GM18870 (cell line): Measurements from ENCODE around the gene MED13L.
A peak's percentile ranks its signal among the peaks of the same experiment; 100 is the strongest.
"Not testable (repeated sequence)": the region's sequence is repeated elsewhere in the genome, so short reads cannot be mapped to it uniquely, and the experiment has no call there.

Experiments used
- ATAC-seq: cut with Tn5 transposase; IDR thresholded peaks from one replicate; pipeline ENCODE4 v1.9.1; 2021; ENCODE audit warnings: moderate library complexity; ENCODE audit not compliant: unreplicated experiment

MED13L gene

DNA sequence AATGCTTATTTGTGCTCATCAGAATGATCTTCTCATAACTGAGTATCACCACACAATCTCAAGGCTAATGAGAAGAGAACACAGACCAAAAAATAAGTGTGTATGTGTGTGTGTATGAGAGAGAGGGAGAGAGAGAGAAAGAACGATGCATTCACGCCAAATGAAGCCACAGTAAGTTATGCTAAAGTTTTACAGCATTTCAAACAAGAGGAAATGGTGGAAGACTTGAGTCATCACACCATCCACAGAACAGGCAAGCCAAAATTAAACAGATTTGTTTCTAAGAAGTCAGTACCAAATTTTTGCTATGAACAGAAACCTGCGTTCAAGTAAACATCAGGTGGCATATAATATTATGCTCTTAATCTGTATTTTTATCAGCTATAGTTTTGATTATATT, 141.2 kb downstream of the MED13L start:
- ATAC-seq, result no peak

DNA sequence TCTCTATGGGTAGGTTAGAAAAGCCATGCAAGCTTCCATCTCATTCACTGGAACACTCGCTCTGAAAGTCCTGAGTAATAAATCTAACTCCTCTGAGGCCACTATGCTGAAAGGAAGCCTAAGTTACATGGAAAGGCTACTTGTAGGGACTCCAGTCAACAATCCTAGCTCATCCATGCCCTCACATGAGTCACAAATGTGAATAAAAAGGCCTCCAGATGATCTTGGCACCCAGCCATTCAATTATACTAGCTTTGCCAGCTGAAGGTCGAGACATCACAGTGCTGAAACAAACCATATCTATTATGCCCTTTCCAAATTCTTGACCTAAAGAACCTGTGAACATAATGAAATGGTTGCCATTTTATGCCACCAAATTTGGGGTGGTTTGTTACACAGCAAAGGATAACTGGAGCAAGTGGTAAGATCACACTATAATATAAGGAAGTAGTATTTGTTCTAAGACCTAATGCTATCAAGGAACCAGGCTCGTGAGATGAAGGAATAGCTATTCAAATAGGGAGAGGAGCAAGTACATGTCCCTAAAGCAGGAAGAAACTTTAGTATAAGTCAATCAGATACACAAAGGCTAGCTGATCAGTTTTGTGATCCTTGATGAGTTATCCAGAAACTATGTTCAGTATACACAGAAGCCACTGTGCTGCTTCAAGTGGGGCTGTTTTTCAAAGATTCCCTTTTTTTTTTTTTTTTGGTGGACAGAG, 142.1 kb downstream of the MED13L start:
- no peak for ATAC-seq

DNA sequence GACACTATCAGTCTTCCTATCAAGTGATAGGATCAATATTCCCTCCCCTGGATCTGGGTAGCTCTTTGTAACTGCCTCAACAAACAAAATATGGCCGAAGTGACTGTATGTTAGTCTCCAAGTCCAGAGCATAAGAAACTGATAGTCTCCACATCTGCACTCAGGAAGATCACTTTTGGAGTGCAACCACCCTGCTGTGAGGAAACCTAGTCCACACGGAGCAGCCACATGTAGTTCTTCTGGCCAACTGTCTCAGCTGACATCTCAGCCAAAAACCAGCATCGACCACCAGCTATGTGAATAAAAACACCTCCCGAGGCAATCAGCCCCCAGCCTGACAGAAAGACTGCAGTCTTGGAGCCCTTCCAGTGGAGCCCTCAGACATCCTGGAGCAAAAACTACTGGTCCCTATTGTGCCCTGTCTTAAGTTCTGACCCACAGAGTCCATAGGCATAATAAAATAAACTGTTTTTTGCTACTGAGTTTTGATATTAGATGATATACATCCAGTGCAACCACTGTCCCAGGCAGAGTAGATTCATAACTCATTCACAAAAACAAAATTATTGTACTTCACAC, 143.8 kb downstream of the MED13L start:
- no peak for ATAC-seq

DNA sequence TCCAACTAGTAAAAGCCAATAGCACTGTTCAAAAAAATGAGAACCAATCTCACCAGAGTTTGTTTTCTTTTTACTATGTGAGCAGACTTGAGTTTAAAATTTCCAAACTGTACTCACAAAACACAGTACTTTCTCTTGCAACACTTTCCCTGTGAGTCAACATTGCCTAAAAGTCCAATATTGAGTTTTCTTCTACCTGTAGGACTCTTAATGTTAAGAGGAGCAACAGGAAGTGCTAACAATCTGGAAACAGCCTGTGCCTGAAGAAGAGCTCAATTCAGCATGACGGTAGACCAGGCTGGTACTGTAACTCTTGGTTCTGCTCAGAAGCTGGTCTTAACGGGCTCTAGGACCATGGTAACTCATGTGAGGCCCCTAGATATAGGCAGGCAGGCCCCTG, 144.3 kb downstream of the MED13L start:
- ATAC-seq, result no peak

DNA sequence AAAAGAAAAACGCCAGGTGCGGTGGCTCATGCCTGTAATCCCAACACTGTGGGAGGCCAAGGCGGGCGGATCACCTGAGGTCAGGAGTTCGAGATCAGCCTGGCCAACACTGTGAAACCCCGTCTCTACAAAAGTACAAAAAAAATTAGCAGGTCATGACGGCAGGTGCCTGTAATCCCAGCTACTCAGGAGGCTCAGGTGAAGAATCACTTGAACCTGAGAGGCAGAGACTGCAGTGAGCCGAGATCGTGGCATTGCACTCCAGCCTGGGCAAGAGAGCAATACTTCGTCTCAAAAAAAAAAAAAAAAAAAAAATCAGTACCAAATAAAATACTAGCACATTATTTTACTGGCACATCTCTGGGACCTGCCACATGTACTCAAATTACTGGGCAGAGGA, 145.5 kb downstream of the MED13L start:
- ATAC-seq, result not testable (repeated sequence)

DNA sequence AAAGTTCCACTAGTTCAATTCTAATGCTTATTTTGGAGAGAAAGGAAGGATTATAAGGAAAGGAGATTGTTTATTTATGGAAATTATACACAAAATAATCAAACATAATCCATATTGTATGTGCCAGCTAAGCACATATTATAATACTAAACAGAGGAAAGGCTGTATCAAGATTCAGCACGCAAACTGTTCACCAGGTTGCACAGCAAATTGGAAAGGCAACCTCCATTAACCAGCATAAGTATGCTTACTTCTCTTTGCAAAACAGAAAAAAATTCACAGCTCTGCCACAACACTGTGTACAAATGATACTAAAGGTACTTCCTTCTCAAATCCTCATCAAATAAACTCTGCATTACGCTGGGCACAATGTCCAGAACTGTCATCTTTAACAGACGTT, 146.3 kb downstream of the MED13L start:
- ATAC-seq, result no peak

DNA sequence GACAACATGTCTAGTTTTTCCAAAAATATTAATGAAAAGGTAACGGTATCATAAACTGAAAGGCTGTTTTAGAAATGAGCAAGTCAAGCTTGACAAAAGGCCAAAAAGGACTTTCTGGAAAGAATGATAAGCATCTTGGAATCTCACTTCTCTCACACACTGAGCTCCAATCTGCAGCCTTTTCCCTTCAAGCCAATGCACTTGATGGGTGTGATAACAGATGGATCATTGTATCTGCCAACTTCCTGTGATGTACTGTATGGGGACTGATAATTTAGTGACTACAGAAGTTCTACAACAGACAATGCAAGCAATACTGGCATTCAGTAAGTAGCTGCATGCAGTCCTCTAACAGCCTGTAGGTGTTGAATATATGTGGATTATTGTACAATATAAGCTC, 147.1 kb downstream of the MED13L start:
- no peak for ATAC-seq

DNA sequence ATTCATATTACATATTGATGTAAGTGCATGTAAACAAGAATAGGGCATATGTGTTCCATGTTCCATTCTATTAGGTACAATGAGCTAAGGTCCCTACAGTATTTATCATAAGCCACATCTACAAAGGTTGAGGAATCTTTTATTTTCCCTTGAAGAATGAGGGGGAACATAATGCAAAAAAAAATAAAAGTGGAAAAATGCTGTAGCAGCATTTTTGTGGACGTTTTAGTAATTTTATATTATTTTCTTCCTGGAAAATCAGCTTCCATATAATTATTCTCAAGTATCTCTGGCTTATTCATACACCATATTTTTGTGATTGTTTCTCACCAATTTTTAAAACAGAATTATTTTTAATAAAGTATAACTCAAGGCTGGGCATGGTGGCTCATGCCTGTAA, 148.7 kb downstream of the MED13L start:
- ATAC-seq, result no peak

DNA sequence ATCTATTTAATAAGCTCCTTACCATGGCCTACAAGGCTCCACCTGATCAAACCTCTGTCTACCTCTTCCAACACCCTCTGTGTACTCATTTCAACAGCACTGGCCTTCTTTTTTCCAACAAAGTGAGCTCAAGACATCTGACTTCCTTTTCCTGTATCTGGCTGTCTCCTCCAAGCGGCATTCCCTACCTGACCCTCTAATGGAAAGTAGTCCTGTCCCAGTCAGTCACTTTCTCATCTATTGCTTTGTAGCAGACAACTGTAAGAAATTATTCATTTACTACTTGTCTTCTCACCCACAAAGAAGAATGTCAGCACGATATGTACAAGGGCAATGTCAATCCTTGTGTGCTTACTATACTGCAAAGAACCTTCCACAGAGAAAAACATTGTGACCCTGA, 149.6 kb downstream of the MED13L start:
- no peak for ATAC-seq

DNA sequence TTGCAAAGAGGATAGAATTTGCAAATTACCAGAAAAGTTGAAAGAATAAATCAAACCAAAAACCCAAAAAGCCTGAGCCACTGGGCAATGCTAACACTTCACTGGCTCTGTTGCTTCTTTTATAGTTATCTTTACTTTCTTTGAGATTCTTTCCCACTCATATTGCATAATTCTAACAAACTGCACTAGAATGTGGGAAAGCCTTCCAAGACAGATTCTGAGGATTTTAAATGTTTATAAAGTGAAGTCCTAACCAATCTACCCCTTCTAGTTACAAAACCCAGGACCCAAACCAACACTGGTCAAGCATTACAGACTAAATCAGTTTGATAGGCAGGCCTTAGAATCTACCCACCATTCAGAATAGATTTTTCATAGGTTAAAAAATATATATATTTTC, 150.9 kb downstream of the MED13L start:
- ATAC-seq, result no peak

DNA sequence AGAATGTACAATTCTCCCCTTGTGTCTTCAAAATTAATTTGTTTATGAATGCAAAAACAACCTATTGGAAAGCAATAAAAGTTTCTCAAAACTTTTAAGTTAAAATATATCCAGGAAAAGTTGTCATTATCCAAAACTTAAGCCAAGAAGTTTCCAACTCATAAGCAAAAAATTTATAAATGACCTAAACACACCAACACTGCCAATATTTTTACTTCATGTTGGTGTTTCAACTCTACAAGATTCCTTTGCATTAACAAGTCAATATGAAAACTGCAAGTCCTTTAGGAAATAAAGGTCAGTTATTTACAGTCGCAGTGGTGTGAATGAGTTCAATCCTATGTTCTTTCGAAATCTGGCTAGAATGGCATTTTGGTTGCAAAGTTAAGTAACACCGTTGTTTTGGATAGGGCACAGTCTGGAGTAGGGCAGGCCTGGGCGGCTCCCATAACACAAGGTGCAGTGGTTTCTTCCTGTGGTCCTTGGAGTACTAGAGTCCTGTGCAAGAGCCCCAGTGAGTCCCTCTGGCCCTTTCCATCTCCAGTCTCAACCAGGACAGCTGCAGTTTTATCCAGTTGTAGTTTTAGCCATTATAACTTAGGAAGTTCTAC, 151.4 kb downstream of the MED13L start:
- ATAC-seq, result no peak

DNA sequence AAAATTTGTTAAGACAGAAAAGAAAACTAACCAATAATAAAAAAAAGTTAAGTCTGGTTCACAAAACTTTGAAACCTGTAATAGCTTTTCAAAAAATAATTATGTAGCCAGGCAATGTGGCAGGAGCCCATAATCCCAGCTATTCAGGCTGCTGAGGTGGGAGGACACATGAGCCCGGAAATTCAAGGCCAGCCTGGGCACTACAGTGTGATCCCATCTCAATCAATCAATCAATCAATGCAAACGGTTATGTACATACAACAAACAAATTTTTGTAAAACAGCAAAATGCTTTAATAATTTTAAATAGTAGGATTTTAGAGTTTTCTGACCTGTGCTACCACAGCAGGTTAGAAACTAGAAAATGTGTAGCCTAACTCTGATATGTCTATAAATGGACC, 152.4 kb downstream of the MED13L start:
- ATAC-seq, result no peak

DNA sequence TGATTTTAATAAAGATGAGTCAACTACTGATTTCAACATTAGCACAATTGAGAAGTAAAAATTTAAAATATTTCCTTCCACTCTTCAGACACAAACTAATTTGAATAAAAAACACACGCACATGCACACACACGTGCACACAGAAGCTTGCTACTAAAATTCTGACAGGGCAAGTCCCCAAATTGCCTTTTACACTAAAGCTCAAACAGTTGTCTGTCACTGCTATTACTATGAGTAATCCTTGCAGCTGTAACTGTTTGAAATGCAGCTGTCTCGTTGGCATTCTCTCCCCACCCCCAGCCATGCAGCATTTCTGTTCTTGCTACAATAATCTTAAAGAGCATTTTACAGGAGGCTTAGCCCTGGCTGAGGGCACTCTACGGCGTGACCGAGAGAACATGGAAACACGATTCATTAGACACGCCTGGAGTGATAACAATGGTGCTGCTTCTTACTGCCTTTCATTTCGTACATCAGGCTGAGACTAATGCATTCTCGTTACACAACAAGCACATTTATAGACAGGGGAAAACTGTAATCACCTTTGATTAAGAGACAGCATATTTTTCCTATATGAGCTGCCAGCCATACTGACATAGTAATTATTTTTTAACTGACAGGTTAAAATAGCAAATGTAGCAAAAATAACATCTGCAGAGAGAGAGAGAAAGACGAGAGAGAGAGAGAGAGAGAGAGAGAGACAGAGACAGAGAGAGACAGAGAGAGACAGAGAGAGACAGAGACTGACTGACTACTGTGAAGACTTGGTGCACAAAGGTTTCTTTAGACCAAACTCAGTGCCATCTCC, 153.8 kb downstream of the MED13L start:
- ATAC-seq, result peak; percentile 57

DNA sequence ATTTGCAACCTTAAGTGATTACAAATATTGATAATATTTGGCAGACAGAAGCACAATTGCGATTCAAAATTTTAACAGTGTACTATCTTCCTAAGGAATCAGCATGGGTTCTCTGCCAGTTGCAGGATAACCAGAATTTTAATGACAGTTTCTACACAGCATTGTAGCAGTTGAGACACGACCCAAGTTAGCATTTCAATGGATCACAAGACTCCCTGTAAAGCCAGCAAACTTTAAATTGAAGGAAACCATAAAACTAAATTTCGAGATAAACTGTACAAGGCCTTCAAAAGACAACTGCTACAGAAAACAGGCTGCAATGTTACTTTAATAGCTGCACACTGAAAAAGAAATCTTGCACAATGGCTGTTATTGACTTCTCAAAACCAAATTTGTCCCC, 154.9 kb downstream of the MED13L start:
- ATAC-seq, result no peak

DNA sequence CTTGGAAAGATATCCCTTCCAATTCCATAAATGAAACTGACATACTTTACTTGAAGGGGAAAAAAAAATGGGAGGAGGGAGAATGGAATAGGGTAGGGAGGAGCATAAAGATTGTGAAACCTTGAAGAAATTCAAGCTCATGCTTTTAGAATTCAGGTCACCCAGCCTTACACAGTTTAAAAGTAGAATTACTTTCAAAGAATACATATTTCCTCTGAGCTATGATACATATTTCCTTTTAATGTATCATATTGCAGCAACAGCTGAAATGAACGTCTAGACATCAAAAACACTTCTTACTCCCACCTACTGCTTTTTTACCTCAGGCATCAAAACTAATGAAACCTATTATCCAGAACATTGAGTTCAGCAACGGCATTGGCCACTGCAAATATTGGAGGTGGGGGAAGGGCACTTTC, 156.0 kb downstream of the MED13L start:
- no peak for ATAC-seq

DNA sequence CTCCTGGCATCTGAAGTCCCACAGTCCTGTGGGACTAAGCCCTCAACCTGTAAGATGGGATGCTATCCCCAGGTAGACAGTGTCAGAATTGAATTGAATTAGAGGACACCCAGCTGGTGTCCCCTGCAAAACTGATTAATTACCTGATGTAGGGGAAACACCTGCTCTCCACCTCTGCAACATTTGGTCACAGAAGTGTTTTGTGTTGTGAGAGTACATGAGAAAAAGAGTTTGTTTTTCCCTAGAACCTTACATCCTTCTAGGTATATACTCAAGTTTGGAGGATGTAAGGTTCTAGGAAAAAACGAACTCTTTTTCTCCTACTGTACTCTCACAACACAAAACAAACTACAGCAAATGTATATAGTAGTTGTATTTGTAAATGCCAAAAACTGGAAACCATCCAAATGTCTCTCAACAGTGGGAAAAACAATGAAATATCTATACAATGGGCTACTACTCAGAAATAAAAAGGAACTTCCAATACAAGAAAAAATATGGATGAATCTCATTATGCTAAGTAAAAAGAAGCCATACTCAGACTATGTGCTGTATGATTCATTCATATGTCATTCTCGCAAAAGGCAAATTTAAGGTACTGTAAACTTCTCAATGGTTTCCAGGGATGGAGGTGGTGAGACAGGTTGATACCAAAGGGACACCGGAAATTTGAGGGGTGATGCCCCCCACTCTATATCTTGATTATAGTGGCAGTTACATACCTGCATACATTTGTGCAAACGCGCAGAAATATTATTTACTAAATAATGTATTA, 160.7 kb downstream of the MED13L start:
- ATAC-seq, result no peak

DNA sequence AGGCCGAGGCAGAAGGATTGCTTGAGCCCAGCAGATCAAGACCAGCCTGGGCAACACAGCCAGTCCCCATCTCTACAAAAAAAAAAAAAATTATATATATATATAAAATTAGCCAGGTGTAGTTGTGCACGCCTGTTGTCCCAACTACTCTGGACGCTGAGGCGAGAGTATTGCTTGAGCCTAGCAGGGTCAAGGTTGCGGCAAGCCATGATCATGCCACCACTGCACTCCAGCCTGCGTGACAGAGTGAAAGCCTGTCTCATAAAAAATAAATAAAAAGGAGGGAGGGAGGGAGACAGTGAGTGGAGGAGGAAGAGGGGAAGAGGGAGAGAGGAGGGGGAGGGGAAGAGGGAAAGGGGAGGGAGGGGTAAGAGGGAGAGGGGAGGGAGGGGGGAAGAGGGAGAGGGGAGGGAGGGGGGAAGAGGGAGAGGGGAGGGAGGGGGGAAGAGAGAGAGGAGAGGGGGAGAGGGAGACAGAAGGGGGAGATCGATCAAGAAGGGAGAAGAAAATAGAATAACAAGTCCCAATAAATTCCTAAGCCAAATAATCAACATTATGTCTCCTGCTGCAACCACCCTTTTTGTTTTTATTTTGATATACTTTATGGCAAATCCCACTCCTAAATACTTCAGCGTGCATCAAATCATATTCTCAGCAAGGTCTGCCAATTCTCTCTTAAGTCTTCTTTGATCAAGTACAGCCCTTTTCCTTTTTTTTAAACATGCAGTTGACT, 163.9 kb downstream of the MED13L start:
- no peak for ATAC-seq

DNA sequence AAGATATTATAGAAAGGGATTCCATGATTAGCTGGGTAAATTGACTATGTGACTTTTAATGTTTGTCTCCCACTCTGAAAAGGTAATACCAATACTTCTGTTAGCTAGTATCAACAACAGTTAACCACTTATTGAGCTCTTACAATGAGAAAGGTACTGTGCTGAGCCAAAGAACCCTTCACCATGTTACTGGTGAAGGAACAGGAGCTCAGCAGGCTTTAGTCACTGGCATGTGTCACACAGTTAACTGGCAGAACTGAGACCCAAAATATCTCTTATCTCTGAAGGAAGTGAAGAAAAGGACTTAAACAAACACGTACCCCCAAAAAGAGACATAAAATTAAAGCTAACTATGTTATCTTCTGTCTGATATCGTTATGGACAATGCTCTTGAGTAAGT, 170.6 kb downstream of the MED13L start:
- ATAC-seq, result no peak

DNA sequence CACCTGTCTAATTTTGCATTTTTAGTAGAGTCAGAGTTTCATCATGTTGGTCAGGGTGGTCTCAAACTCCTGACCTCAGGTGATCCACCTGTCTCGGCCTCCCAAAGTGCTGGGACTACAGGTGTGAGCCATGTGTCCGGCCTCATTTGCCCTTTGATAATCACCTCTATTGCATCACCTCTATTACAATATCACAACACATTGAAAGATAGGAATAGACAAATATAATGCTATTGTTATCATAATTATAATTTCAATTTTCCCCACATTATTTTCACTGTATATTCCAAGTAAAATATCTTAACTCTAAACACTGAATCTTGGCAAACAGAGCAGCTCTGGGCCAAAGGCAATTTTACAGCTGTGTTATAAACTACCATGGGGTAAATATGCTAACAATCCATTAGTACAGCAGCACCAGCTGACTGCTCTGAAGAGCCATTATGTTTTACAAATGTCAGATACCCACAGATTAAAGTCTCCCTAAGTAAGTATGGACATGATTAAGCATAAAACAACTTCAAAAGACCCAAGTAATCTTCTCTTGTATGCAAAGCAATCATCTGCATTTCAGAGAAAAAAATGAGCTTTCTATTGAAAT, 173.2 kb downstream of the MED13L start:
- ATAC-seq, result no peak

DNA sequence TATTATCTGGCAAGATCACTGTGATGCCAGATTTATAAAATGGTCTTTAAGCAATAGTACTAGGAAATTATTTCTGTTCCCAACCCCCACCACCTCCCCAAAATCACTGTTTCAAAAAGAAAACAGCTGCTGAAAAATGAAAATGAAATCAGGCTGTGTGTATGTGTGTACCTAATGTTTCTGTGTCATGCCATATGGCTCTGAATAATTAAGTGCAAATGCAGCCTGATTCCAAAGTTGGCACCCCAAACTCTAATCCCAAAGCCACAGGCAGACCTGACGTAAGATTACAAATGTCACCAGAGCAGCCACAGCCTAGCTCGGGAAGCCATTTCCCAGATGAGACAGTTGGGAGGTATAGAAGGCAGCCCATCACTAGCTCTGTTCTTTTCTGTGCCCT, 175.5 kb downstream of the MED13L start:
- no peak for ATAC-seq
